Measurements from ENCODE around the gene CACNA1B. TPM values are rescaled to one million over a fixed set of nuclear protein-coding genes. Genes with fewer than 3 reads are reported as not detected.

The CACNA1B gene
- total RNA-seq, 1 donor from 2014 or later = 0.13 TPM

DNA sequence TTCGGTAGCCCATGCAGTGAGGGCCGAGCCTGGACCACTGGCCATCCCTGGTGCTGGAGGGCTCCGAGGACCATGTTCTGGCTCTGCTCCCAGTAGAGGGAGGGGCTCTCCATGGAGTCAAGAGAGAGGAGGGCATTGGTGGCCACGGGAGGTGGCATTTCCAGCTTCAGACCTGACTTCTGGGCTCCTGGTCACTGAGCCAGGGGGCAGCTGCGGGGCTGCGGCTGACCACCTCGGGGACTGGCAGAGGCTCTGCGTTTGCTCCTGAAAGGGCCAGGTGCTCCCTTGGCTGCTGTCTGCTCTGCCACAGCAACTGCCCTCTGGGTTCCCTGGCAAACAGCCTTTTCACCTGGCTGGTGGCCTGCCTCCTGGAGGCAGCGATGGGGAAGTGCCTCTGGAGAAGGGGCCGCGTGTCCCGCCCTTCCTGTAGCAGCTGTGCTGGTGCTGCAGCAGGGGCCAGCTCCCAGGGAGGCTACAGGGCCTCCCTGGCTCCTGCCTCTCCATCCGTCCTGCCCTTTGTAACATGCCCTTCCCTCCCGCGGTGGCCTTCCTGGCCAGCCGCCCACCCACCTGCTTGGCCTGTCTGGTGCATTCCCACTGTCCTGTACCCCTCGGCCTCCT is 144.6 kb downstream of the CACNA1B start:
- Mint-ChIP-seq H3K4me3 (ENCODE audit: unreplicated experiment) (no peak overlapping the region), H3K36me3 (ENCODE audit: unreplicated experiment) (no peaks in the 10 kb centered on the region), H3K4me1 (ENCODE audit: unreplicated experiment) (no peaks in the 10 kb centered on the region), H3K9me3 (ENCODE audit: unreplicated experiment) (no peaks in the 10 kb centered on the region), H3K27me3 (ENCODE audit: unreplicated experiment) (peaks cover 28% of the 10 kb centered on the region), H3K27ac (ENCODE audit: unreplicated experiment) (no peak overlapping the region)
- peak; percentile 80 for DNase-seq (ENCODE audit: extremely low spot score, unreplicated experiment)
- TF ChIP-seq, protein P1, sequence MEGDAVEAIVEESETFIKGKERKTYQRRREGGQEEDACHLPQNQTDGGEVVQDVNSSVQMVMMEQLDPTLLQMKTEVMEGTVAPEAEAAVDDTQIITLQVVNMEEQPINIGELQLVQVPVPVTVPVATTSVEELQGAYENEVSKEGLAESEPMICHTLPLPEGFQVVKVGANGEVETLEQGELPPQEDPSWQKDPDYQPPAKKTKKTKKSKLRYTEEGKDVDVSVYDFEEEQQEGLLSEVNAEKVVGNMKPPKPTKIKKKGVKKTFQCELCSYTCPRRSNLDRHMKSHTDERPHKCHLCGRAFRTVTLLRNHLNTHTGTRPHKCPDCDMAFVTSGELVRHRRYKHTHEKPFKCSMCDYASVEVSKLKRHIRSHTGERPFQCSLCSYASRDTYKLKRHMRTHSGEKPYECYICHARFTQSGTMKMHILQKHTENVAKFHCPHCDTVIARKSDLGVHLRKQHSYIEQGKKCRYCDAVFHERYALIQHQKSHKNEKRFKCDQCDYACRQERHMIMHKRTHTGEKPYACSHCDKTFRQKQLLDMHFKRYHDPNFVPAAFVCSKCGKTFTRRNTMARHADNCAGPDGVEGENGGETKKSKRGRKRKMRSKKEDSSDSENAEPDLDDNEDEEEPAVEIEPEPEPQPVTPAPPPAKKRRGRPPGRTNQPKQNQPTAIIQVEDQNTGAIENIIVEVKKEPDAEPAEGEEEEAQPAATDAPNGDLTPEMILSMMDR (IDR thresholded peaks at IDR 0.05) = peak; percentile 36

DNA sequence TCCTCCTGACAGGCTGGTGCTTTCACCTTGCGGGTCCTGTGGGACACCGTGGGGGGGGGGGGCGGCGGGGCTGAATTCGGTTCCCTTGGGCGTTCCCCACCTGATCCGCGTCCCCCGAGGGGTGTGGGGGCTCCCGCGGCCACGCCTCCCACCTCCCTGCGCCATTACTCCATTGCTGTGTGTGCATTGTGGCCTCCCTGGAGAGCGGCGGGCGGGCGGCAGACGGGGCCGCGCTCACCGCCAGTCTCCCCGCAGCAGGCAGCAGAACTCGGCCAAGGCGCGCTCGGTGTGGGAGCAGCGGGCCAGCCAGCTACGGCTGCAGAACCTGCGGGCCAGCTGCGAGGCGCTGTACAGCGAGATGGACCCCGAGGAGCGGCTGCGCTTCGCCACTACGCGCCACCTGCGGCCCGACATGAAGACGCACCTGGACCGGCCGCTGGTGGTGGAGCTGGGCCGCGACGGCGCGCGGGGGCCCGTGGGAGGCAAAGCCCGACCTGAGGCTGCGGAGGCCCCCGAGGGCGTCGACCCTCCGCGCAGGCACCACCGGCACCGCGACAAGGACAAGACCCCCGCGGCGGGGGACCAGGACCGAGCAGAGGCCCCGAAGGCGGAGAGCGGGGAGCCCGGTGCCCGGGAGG is 145.3 kb downstream of the CACNA1B start:
- Mint-ChIP-seq H3K9me3 (ENCODE audit: unreplicated experiment) (no peaks in the 10 kb centered on the region), H3K4me1 (ENCODE audit: unreplicated experiment) (no peaks in the 10 kb centered on the region), H3K36me3 (ENCODE audit: unreplicated experiment) (no peaks in the 10 kb centered on the region), H3K4me3 (ENCODE audit: unreplicated experiment) (no peak overlapping the region), H3K27me3 (ENCODE audit: unreplicated experiment) (peaks cover 28% of the 10 kb centered on the region), H3K27ac (ENCODE audit: unreplicated experiment) (no peak overlapping the region)
- DNase-seq (ENCODE audit: extremely low spot score, unreplicated experiment) = peak; percentile 83
- TF ChIP-seq, protein P1 (IDR thresholded peaks at IDR 0.05) = no peak

DNA sequence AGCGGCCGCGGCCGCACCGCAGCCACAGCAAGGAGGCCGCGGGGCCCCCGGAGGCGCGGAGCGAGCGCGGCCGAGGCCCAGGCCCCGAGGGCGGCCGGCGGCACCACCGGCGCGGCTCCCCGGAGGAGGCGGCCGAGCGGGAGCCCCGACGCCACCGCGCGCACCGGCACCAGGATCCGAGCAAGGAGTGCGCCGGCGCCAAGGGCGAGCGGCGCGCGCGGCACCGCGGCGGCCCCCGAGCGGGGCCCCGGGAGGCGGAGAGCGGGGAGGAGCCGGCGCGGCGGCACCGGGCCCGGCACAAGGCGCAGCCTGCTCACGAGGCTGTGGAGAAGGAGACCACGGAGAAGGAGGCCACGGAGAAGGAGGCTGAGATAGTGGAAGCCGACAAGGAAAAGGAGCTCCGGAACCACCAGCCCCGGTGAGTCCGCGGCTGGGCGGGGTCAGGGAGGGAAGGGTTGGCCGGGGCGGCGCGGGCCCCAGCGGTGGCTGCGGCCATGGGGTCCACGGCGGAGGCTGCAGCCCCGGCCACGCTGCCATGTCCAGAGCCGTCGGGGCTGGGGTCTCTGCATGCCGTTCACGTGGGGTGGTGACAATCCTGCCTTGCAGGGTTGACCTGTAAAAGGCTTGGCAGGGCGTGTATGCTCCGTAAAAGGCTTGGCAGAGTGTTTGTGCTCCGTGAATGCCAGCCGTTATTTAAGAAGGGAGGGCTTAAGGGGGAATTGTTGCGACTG is 146.0 kb downstream of the CACNA1B start:
- H3K36me3 Mint-ChIP-seq (ENCODE audit: unreplicated experiment) = no peaks in the 10 kb centered on the region
- H3K4me1 Mint-ChIP-seq (ENCODE audit: unreplicated experiment) = no peaks in the 10 kb centered on the region
- TF ChIP-seq, protein P1 (IDR thresholded peaks at IDR 0.05) = no peak
- peaks cover 28% of the 10 kb centered on the region for H3K27me3 Mint-ChIP-seq (ENCODE audit: unreplicated experiment)
- H3K4me3 Mint-ChIP-seq (ENCODE audit: unreplicated experiment) = no peak overlapping the region
- H3K9me3 Mint-ChIP-seq (ENCODE audit: unreplicated experiment) = no peaks in the 10 kb centered on the region
- H3K27ac Mint-ChIP-seq (ENCODE audit: unreplicated experiment) = no peak overlapping the region
- peak; percentile 83 for DNase-seq (ENCODE audit: extremely low spot score, unreplicated experiment)

DNA sequence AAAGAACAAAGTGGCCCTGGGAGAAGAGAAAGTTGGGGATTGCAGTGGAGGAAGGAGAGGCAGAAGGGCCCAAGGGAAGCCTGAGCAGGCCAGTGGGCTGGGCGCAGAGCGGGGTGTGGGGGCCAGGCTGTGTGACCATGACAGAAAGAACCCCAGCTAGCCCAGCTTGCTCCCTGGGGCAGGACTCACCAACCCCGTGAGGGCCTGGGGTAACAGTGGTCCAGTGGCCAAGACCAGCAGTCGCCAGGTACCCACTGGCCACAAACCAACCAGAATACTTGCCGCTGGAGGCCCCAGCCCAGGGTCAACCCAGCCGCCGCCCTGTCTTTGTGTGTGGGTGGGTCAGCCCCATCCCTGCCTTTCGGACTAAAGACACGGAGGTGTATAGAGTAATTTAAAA is 146.5 kb downstream of the CACNA1B start:
- Mint-ChIP-seq H3K27me3 (ENCODE audit: unreplicated experiment) (peaks cover 28% of the 10 kb centered on the region), H3K4me3 (ENCODE audit: unreplicated experiment) (no peak overlapping the region), H3K4me1 (ENCODE audit: unreplicated experiment) (no peaks in the 10 kb centered on the region), H3K36me3 (ENCODE audit: unreplicated experiment) (no peaks in the 10 kb centered on the region), H3K9me3 (ENCODE audit: unreplicated experiment) (no peaks in the 10 kb centered on the region), H3K27ac (ENCODE audit: unreplicated experiment) (no peak overlapping the region)
- peak; percentile 75 for DNase-seq (ENCODE audit: extremely low spot score, unreplicated experiment)
- TF ChIP-seq, protein P1 (IDR thresholded peaks at IDR 0.05) = no peak

DNA sequence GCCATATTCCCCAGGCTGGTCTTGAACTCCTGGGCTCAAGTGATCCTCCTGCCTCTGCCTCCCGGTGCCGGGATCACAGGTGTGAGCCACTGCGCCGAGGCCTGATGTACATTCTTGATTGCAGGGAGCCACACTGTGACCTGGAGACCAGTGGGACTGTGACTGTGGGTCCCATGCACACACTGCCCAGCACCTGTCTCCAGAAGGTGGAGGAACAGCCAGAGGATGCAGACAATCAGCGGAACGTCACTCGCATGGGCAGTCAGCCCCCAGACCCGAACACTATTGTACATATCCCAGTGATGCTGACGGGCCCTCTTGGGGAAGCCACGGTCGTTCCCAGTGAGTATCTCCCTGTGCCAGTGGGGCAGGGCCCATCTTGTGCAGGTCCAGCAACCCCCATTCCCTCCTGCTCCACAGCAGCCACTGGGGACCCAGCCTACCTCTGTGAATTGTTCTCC is 147.3 kb downstream of the CACNA1B start:
- Mint-ChIP-seq H3K4me1 (ENCODE audit: unreplicated experiment) (no peaks in the 10 kb centered on the region), H3K27me3 (ENCODE audit: unreplicated experiment) (peaks cover 28% of the 10 kb centered on the region), H3K27ac (ENCODE audit: unreplicated experiment) (no peak overlapping the region), H3K36me3 (ENCODE audit: unreplicated experiment) (no peaks in the 10 kb centered on the region), H3K9me3 (ENCODE audit: unreplicated experiment) (no peaks in the 10 kb centered on the region), H3K4me3 (ENCODE audit: unreplicated experiment) (no peak overlapping the region)
- DNase-seq (ENCODE audit: extremely low spot score, unreplicated experiment) = peak; percentile 75
- TF ChIP-seq, protein P1 (IDR thresholded peaks at IDR 0.05) = no peak

Measured in osteocyte (in vitro differentiated cells).